Peyer's patch (tissue), 4 donors: ENCODE measurements around the gene PAPSS2. TPM values are rescaled to one million over a fixed set of nuclear protein-coding genes. Genes with fewer than 3 reads are reported as not detected.

ENCODE experiments used
- DNase-seq, 3 donors: peaks; one replicate each; pipeline ENCODE4 v3.0.0-alpha.2; 2017 to 2019
- H3K27ac ChIP-seq, 4 donors: fragments of 200-600 bp; sonication (generic); one replicate each; pipeline ENCODE4 v1.5.1; 2016 to 2019
- H3K27me3 ChIP-seq, 2 donors: fragments of 200-600 bp; sonication (generic); one replicate each; pipeline ENCODE4 v1.5.1; 2019
- H3K36me3 ChIP-seq, 3 donors: fragments of 200-600 bp; sonication (generic); one replicate each; pipeline ENCODE4 v1.5.1; 2016 to 2019
- H3K4me1 ChIP-seq, 4 donors: fragments of 200-600 bp; sonication (generic); one replicate each; pipeline ENCODE4 v1.5.1; 2016 to 2019
- H3K4me3 ChIP-seq, 4 donors: fragments of 200-600 bp; sonication (generic); 1 replicate in 3 of 4; 2 replicates in 1 of 4; pipeline ENCODE4 v1.5.1; 2016 to 2019; ENCODE audit warnings: mild to moderate bottlenecking in 1 of 4
- H3K9me3 ChIP-seq, 4 donors: fragments of 200-600 bp; sonication (generic); one replicate each; pipeline ENCODE4 v1.5.1; 2016 to 2019; ENCODE audit warnings: mild to moderate bottlenecking in 1 of 4
- CTCF ChIP-seq, 6 experiments: fragments of 450-650 bp in 4 of 6; fragments of 200-600 bp in 2 of 6; sonication (generic) in 1 of 6; IDR thresholded peaks; one replicate each; pipeline ENCODE4 v1.5.1; 2017 to 2019; ENCODE audit warnings: antibody characterized with exemption in 6 of 6, mild to moderate bottlenecking in 3 of 6, moderate library complexity in 1 of 6
- POLR2A ChIP-seq, 2 donors: fragments of 450-650 bp; IDR thresholded peaks; one replicate each; pipeline ENCODE4 v1.5.1; 2017; ENCODE audit warnings: antibody characterized with exemption in 2 of 2, mild to moderate bottlenecking in 2 of 2, moderate library complexity in 2 of 2
- total RNA-seq, 4 donors: library from RNA; depleted of rRNA; stranded (reverse); fragments of >200 nt; gene quantifications; one replicate each; pipeline ENCODE4 v1.1.0, GENCODE V29; 2016

Gene PAPSS2
- total RNA-seq, 4 donors from 2014 or later, result 28.1 to 166 (median 146) TPM

DNA sequence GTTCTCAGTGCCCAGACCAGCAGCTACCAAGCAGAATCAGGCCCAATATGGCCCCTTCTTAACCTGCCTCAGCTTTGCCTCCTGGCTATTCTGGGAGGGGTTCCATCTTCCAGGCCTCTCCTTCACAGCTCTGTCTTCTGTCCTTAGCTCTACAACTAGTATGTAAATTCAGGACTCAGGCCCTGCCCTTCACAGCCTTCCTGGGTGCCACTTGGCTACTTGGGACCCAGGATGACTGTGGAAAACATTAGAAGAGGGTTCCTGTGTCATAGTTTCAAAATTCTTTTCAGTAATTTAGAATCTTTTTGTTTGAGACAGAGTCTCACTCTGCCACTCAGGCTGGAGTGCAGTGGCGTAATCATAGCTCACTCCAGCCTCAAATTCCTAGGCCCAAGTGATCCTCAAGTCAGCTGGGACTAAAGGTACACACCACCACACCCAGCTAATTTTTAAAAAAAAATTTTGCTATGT, 33.2 kb upstream of the PAPSS2 start:
- no peak for DNase-seq
- H3K4me3 ChIP-seq, result no peak overlapping the region
- no peaks in the 10 kb centered on the region for H3K36me3 ChIP-seq
- no peak overlapping the region for H3K27ac ChIP-seq
- no peaks in the 10 kb centered on the region for H3K9me3 ChIP-seq
- H3K27me3 ChIP-seq, result no peaks in the 10 kb centered on the region
- TF ChIP-seq CTCF (IDR thresholded peaks at IDR 0.05) (no peak), POLR2A (IDR thresholded peaks at IDR 0.05) (no peak)
- H3K4me1 ChIP-seq, result no peaks in the 10 kb centered on the region

DNA sequence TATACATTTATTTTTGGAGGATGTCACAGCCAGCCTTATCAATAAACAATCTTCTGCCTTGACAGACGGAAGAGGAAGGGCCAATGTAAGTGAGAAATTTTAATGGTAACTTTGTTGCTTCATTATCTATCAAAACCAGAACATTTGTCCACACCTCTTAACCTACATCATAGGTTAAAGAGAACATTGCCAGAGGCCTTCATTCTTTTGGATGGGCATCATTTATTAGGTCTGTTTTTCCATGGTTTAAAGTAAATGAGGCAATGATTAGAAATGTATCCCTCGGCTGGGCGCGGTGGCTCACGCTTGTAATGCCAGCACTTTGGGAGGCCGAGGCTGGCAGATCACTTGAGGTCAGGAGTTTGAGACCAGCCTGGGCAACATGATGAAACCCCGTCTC, 29.5 kb upstream of the PAPSS2 start:
- Histone ChIP-seq H3K27ac (no peak overlapping the region), H3K36me3 (no peaks in the 10 kb centered on the region), H3K4me1 (no peaks in the 10 kb centered on the region), H3K9me3 (no peaks in the 10 kb centered on the region), H3K4me3 (no peak overlapping the region), H3K27me3 (no peaks in the 10 kb centered on the region)
- TF ChIP-seq POLR2A (IDR thresholded peaks at IDR 0.05) (no peak), CTCF (IDR thresholded peaks at IDR 0.05) (no peak)
- no peak for DNase-seq

DNA sequence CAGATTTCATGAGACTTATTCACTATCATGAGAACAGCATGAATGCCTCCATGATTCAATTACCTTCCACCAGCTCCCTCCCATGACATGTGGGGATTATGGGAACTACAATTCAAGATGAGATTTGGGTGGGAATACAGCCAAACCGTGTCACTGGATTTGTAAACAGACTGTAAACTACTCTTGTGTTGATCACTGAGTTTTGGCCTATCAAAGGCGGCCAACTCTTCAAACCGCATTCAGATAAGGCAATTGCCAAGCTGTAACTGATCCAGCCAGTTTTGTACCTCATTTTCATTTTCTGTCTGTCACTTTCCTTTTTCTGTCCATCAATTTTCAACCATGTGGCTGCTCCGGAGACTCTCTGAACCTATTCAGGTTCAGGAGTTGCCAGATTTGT, 27.2 kb upstream of the PAPSS2 start:
- no peaks in the 10 kb centered on the region for H3K27me3 ChIP-seq

GRCh38 chr10:87634311-87634710, 25.4 kb upstream of the PAPSS2 start:
- no peak for DNase-seq
- no peak overlapping the region for H3K27ac ChIP-seq
- H3K36me3 ChIP-seq, result no peaks in the 10 kb centered on the region
- no peaks in the 10 kb centered on the region for H3K27me3 ChIP-seq
- H3K4me3 ChIP-seq, result no peak overlapping the region
- no peaks in the 10 kb centered on the region for H3K4me1 ChIP-seq
- no peaks in the 10 kb centered on the region for H3K9me3 ChIP-seq
- TF ChIP-seq CTCF (IDR thresholded peaks at IDR 0.05) (no peak), POLR2A (IDR thresholded peaks at IDR 0.05) (no peak)

More for the DNA sequence above, 27.2 kb upstream of the PAPSS2 start:
- Histone ChIP-seq H3K4me3 (no peak overlapping the region), H3K36me3 (no peaks in the 10 kb centered on the region), H3K4me1 (no peaks in the 10 kb centered on the region), H3K9me3 (no peaks in the 10 kb centered on the region), H3K27ac (no peak overlapping the region)
- TF ChIP-seq POLR2A (IDR thresholded peaks at IDR 0.05) (no peak), CTCF (IDR thresholded peaks at IDR 0.05) (no peak)
- no peak for DNase-seq

GRCh38 chr10:87635498-87636312, 24.0 kb upstream of the PAPSS2 start:
- TF ChIP-seq POLR2A (IDR thresholded peaks at IDR 0.05), result no peak
- TF ChIP-seq CTCF (IDR thresholded peaks at IDR 0.05), result no peak
- no peaks in the 10 kb centered on the region for H3K27me3 ChIP-seq
- peak in 1 of 3 donors; percentile 60 for DNase-seq
- no peaks in the 10 kb centered on the region for H3K9me3 ChIP-seq
- peak overlapping the region in 2 of 4 donors; percentile 19 to 56 for H3K27ac ChIP-seq
- no peak overlapping the region for H3K4me3 ChIP-seq
- H3K4me1 ChIP-seq, result no peaks in the 10 kb centered on the region
- H3K36me3 ChIP-seq, result no peaks in the 10 kb centered on the region
